GM19397 (cell line): ENCODE measurements around the gene PPP2R5B.
A peak's percentile ranks its signal among the peaks of the same experiment; 100 is the strongest.

Experiments
- ATAC-seq: cut with Tn5 transposase; IDR thresholded peaks from one replicate; pipeline ENCODE4 v1.9.1; 2021; ENCODE audit warnings: mild to moderate bottlenecking, moderate library complexity; ENCODE audit not compliant: unreplicated experiment

The PPP2R5B gene

DNA sequence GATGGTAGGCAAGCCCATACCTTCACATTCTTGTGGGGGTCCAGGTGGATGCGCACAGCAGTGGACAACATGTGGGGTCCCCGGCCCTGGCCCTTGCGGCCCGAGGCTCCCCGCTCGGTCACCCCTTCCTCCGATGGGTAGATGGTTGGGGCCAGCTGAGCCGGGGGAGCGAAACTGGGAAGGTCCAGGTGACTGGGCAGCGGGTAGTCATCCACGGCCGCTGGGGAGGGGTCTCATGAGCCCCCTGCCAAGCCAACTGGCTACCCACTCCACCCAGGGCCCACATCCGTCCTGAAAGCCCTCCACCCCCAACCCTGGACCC lies 18.2 kb upstream of the PPP2R5B start:
- no peak for ATAC-seq

DNA sequence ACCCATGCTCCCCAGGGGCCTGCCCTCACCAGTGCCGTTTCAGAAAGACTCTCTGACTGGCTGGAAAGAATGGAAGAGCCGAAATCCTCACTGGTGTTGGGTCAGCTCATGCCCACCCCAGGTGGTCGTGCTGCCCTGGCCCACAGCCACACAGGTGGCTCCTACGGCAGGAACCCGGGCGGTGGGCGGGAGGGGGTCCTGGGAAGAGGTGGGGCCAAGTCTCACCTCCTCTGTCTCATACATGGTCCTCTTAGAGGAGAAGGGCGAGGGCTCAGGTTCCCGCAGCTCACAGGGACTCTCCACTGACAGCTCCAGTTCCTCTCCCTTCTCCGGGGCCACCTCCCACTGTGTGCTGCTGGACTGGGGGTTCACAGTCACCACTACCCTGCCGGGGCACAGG lies 15.7 kb upstream of the PPP2R5B start:
- no peak for ATAC-seq

DNA sequence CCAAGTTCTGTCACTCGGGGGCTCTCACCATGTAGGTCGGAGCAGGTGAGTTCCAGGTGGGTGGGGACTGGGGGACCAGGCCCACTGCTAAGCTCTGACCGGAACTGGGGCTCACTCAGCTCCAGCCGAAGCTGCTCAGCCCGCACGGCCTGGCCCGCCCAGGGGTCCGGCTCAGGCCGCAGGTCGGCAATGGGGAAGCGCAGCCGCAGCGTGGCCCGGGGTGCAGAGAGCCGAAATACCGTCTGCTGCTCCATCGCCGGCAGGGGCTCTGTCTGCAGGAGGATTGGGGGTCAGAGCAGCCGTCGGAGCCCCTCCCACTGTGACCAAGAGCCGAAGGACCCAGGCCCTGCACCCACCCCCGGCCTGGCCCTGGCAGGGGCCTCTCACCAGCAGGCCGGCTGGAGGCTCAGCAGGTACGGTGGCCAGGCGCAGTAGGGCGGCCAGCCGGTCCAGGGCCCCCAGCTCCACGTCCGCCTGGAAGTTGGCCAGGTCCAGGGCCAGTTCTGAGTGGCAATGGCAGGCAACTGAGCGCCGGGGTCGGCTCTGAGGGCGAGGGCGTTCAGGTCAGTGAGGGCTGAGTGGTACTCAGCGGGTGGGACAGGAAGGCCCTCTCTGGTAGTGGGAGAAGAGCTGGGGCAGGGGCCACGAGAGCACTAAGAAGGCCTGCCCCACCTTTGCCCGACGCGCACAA lies 14.7 kb upstream of the PPP2R5B start:
- no peak for ATAC-seq

DNA sequence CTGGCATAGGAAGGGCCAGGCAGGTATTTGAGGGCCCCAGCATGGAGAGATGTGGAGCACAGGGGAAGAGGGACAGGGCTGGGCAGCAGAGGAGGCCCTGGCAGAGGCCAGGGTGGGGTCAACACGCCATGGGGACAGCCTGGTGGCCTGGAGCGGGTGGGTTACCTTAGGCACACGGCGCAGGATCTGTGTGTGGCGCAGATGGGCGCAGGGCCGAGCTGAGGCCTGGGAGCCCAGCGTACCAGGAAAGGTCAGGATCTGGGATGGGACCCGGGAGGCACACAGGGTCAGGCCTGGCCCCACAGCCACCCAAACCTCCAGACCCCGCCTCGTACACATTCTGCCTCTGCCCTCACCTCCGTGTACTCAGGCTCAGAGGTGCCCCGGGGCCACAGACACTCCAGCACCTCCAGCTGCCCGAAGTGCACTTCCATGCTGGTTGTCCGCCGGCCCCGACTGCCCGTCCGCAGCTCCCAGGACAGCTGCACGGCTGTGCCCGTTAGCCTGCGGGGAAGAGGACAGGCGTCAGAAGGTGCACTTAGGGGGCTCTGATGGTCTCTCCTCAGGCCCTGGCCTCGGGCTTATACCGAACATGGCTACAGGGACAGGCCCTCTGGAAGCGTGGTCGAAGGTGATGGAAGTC lies 13.9 kb upstream of the PPP2R5B start:
- no peak for ATAC-seq

DNA sequence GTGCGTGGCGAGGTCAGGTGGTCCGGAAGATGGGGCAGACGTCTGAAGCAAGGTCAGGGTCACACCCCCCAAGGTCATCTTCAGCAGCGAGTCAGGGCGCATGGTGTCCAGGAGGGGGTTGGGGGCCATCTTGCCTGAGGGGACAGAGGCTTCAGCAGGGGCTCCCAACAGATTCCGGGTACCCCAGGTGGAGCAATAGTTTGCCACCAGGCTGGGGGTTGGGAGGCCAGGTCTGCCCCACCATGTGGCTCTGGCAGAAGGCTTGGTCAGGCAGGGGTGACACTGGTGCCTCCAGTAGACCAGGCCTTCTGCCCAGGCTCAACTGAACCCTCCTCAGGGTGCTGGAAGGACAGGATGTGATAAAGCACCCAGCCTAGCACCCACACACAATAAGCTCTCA lies 13.3 kb upstream of the PPP2R5B start:
- no peak for ATAC-seq

- ATAC-seq, result no peak
Observed at GRCh38 chr11:64911689-64912088, 12.8 kb upstream of the PPP2R5B start.

DNA sequence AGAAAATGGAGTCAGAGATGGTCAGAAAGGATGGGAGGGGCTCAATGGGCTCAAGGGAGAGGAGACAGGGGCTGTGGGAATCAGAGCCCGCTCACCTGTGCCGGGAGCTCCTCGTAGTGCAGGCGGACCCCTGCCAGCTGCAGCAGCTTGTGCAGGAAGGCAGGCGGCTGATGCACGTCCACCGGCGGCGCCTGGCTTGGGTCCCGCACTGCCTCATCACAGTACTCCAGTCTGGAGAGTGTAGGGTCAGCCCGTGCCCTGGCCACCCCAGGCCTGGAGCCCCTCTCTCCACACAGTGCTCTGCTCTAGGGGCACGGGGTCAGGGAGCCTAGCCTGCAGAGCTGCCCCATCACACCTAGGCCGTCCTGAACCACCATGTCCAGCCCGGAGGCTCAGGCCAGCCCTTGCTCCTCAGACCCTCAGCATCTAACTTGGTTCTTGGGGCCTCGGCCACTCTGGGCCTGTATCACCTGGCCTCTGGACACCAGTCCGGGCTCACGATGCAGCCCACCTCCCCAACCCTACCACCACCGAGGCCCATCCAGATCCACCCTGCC lies 11.2 kb upstream of the PPP2R5B start:
- no peak for ATAC-seq

- ATAC-seq, result no peak
Observed at GRCh38 chr11:64914123-64914522, 10.4 kb upstream of the PPP2R5B start.

GRCh38 chr11:64915376-64915887 lies 9.1 kb upstream of the PPP2R5B start:
- ATAC-seq, result no peak

GRCh38 chr11:64916040-64916774 lies 8.3 kb upstream of the PPP2R5B start:
- ATAC-seq, result no peak

DNA sequence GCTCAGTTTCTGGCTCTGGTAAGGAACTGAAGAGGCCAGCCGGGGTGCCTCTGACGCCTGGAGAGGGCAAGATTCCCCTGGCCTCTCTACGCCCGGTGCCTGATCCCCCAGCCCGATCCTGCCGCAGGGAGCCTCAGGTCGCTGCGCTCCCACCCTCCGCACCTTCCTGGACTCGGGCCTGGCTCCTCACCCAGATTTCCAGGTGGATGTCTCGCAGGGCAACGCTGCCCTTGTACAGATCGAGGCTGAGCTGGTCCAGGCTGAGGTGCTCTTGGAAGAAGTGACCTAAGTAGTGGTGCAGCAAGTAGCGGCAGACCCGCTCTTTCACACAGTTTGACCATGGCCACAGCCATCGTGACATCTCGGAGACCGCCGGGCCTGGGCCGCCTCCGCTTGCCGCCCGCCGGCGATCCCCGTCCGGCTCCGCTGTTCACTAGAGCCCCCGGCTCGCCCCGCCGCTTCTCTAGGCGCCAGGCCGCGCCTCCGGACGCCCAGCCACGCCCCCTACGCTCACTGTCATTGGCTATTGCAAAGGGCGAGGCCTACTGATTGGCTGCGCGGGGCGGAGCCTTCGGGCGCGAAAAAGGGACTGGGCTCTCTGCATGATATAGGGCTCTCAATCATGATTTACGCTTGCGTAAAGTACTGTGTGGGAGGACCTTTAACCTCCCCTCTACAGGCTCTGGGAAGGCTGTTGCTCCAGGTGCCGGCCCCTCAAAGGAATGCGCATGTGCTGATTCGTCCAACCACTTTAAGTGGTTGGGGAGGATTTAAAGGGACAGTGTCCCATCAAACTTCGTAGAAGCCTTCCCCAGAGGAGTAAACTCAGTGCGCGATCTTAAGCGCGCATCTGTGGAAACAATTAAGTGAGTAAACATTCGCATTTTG lies 7.5 kb upstream of the PPP2R5B start, which contains the start of gene ATG2A:
TSS of gene ATG2A (minus strand) at position 435 of the 888 bp plus-strand sequence. CDS start at position 361, 74 bp downstream.
- peak; percentile 91 for ATAC-seq

GRCh38 chr11:64917663-64917995 lies 6.9 kb upstream of the PPP2R5B start:
- no peak for ATAC-seq

GRCh38 chr11:64918017-64918416 lies 6.5 kb upstream of the PPP2R5B start:
- ATAC-seq, result no peak

DNA sequence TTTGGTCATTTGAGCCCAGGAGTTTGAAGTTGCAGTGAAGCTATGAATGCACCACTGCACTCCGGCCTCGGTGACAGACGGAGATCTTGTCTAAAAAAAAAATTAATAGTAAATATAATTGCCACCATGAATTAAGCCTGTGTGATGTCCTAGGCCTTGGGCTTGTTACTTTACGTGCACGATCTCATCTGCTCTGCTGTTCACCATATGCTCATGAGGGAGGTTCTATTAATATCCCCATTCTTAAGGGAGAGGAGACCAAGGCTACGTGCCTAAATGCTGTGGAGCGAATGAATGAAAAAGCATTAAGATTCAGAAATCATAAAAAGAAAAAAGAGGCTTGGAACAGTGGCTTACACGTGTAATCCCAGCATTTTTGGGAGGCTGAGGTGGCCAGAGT lies 4.9 kb upstream of the PPP2R5B start:
- no peak for ATAC-seq

DNA sequence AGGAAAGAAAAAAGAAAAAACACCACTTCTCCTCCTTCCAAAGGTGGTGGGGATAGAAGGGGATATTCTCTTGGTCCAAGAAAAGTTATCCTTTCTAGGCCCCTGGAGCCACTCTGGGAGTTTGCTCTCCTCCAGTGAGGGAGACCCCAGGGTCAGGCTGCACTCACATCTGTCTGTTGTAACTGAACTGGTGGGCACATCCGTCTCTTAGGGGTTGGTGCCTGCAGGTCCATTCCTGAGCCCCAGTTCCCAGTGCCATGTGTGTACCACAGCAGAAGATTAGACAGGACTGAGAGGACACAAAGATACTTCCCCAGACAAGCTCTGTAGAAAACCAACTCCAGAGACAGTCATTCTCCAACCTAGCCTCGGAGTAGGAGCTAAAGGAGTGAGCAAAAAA lies 4.4 kb upstream of the PPP2R5B start:
- no peak for ATAC-seq

DNA sequence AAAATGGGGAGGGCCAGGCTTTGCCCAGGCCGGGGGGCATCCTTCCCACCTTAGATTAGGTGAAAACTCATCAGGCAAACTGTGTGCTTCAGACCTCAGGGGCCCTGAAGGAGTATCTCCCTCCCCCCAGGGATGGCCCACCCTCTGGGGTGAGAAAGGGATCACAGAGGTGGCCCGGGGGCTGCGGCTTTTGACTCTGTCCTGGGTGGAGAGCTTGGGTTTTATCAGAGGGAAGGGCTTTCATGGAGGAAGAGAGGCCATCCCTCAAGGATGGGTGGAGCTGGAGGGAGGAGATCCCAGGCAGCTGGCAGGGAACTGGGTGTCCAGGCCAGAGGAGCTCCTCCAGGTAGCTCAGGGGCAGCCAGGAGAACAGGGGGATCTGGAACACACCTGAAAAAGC lies 3.1 kb upstream of the PPP2R5B start:
- ATAC-seq, result no peak

- no peak for ATAC-seq
Observed at GRCh38 chr11:64923151-64923661, 1.3 kb upstream of the PPP2R5B start.

- ATAC-seq, result peak; percentile 12
Observed at GRCh38 chr11:64924910-64925284, 408 bp downstream of the PPP2R5B start.

GRCh38 chr11:64925536-64926436 lies 1.3 kb downstream of the PPP2R5B start:
- ATAC-seq, result no peak

- ATAC-seq, result no peak
Observed at GRCh38 chr11:64926689-64927088, 2.2 kb downstream of the PPP2R5B start.
